ENCODE results near the gene KCNMA1. TPM values are rescaled to one million over a fixed set of nuclear protein-coding genes. Genes with fewer than 3 reads are reported as not detected.

Gene KCNMA1
- total RNA-seq, 1 experiment from 2014 or later, result 31.3 TPM

DNA sequence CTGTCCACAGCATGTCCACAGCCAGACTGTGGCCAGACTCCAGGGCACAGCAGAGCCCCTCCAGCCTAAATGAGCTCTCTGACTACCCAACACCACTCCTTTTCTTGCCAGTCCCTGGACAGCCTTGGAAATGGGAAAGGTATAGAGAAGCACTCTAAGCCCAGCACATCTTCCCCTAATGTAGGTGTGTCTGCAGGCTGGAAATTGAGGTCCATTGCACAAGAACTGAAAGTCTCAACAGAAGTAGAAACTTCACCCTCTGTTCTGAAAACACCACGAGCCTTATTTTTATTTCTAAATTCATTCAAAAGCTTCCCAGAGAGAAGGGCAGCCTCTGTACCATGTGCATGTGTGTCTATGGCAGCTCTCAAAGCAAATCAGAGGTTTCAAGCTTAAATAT, 3.7 kb upstream of the KCNMA1 start:
- Histone ChIP-seq H3K9me3 (ENCODE audit: low read length) (no peaks in the 10 kb centered on the region), H3K9ac (ENCODE audit: low read length) (no peak overlapping the region), H3K4me2 (ENCODE audit: low read depth, low read length, poor library complexity, severe bottlenecking) (peak overlapping the region; percentile 36), H3K27ac (ENCODE audit: low read length) (no peak overlapping the region), H4K20me1 (ENCODE audit: insufficient read depth, low read depth, low read length) (peaks cover 4% of the 10 kb centered on the region; the same call in 1 of the 2 replicates), H2AFZ (ENCODE audit: low read length) (no peak overlapping the region), H3K79me2 (ENCODE audit: low read length) (no peaks in the 10 kb centered on the region), H3K27me3 (ENCODE audit: low read length) (peaks cover 6% of the 10 kb centered on the region; the same call in 1 of the 2 replicates), H3K4me3 (ENCODE audit: low read length) (no peak overlapping the region), H3K4me1 (ENCODE audit: low read length) (peaks cover 24% of the 10 kb centered on the region), H3K36me3 (ENCODE audit: insufficient read depth, low read length) (no peaks in the 10 kb centered on the region), H3K9me2 (replicated peaks; ENCODE audit: insufficient read depth, low read length) (no peaks in the 10 kb centered on the region)
- DNase-seq, result no peak

DNA sequence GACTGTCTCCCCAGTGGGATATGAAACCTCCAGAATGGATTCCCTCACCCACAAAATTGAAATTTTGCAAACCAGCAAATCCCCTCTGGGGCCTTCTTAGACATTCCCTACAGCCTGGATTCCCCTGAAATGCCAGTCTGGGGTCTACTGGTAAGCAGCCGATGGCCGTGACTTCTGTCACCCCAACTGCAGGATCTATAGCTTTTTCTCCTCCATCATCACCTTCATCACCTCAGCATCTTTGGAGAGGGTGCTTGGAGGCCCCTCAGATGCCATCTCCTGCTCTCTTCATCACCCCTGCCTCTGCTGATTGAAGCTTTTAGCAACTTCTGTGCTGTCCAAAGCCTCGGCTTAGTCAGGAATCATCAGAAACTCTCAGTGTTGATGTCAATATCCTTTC, 2.6 kb upstream of the KCNMA1 start:
- Histone ChIP-seq H3K9me2 (replicated peaks; ENCODE audit: insufficient read depth, low read length) (no peaks in the 10 kb centered on the region), H3K9me3 (ENCODE audit: low read length) (no peaks in the 10 kb centered on the region), H3K36me3 (ENCODE audit: insufficient read depth, low read length) (no peaks in the 10 kb centered on the region), H3K4me2 (ENCODE audit: low read depth, low read length, poor library complexity, severe bottlenecking) (no peak overlapping the region), H3K27ac (ENCODE audit: low read length) (no peak overlapping the region), H2AFZ (ENCODE audit: low read length) (no peak overlapping the region), H3K4me3 (ENCODE audit: low read length) (no peak overlapping the region), H3K27me3 (ENCODE audit: low read length) (peaks cover 6% of the 10 kb centered on the region; the same call in 1 of the 2 replicates), H4K20me1 (ENCODE audit: insufficient read depth, low read depth, low read length) (peaks cover 5% of the 10 kb centered on the region; the same call in 1 of the 2 replicates), H3K79me2 (ENCODE audit: low read length) (no peaks in the 10 kb centered on the region), H3K4me1 (ENCODE audit: low read length) (peaks cover 29% of the 10 kb centered on the region), H3K9ac (ENCODE audit: low read length) (no peak overlapping the region)
- DNase-seq, result no peak

DNA sequence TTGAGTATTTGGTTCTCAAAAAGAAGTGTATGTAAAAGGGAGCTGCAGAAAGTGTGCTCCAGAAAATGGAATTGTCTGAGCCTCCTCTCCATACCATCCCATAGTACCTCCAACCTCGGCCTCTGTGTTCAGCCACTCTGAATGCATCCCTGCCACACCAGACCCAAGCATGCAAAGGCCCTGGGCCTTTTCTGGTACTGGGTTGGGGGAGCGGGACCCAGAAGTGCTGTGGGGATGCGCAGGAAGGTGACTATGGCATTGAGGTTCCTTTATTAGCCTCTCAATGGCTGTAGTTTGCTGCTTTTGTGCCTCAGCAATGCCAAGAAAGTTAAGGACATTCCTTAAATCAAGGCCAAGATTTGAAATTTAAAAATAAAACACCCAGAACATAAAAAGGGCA, 2.1 kb upstream of the KCNMA1 start:
- no peak for DNase-seq
- Histone ChIP-seq H3K4me3 (ENCODE audit: low read length) (no peak overlapping the region), H2AFZ (ENCODE audit: low read length) (no peak overlapping the region), H3K27ac (ENCODE audit: low read length) (no peak overlapping the region), H3K9me3 (ENCODE audit: low read length) (no peaks in the 10 kb centered on the region), H3K9ac (ENCODE audit: low read length) (no peak overlapping the region), H3K4me2 (ENCODE audit: low read depth, low read length, poor library complexity, severe bottlenecking) (no peak overlapping the region), H3K27me3 (ENCODE audit: low read length) (peaks cover 6% of the 10 kb centered on the region; the same call in 1 of the 2 replicates), H4K20me1 (ENCODE audit: insufficient read depth, low read depth, low read length) (peaks cover 7% of the 10 kb centered on the region; the same call in 1 of the 2 replicates), H3K36me3 (ENCODE audit: insufficient read depth, low read length) (no peaks in the 10 kb centered on the region), H3K9me2 (replicated peaks; ENCODE audit: insufficient read depth, low read length) (no peaks in the 10 kb centered on the region), H3K79me2 (ENCODE audit: low read length) (no peaks in the 10 kb centered on the region), H3K4me1 (ENCODE audit: low read length) (peaks cover 29% of the 10 kb centered on the region)

DNA sequence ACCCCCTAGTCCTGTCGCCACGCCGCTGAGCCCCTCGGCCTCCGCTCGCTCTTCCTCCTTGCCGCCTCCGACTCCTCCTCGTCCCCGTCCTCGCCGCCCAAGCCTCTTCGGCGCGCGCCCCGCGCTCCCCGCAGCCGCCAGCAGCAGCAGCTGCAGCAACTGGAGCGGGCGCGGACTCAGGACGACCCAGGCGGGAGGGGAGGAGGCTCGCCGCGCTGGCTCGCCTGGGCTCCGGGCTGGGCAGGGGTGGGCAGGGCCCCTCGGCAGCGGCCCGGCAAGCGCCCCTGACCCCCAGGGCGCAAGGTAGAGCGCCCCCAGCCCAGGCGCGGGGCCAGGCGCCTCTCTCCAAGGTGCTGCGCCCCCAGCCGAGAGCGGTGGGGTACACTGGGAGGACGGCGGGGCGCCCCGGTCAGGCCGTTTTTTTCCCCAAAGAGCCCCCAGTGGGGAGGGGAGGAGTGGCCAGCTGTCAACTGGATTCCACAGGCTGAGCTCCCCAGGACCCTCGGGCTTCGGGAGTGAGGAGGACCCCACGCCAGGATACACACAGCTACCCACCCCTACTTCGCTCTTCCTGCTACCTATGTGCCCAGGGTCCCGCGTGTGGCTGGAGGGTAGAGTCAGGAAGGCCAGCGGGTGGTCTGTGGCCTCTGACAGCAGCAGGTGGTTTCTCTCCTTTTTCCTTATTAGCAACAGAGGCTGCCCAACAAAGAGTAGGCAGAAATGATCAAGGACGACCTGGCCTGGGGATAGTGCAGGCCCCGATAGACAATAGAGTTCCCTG, 903 bp upstream of the KCNMA1 start:
- peak overlapping the region; percentile 47; the same call in 1 of the 2 replicates for H2AFZ ChIP-seq (ENCODE audit: low read length)

GRCh38 chr10:77636967-77637531, 559 bp downstream of the KCNMA1 start:
- Histone ChIP-seq H2AFZ (ENCODE audit: low read length) (peak overlapping the region; percentile 91), H3K27ac (ENCODE audit: low read length) (no peak overlapping the region), H3K4me3 (ENCODE audit: low read length) (peak overlapping the region; percentile 76), H3K27me3 (ENCODE audit: low read length) (peaks cover 6% of the 10 kb centered on the region; the same call in 1 of the 2 replicates), H3K9me3 (ENCODE audit: low read length) (no peaks in the 10 kb centered on the region), H3K4me2 (ENCODE audit: low read depth, low read length, poor library complexity, severe bottlenecking) (peak overlapping the region; percentile 81), H4K20me1 (ENCODE audit: insufficient read depth, low read depth, low read length) (peaks cover 14% of the 10 kb centered on the region), H3K79me2 (ENCODE audit: low read length) (no peaks in the 10 kb centered on the region), H3K36me3 (ENCODE audit: insufficient read depth, low read length) (no peaks in the 10 kb centered on the region), H3K4me1 (ENCODE audit: low read length) (peaks cover 29% of the 10 kb centered on the region), H3K9ac (ENCODE audit: low read length) (peak overlapping the region; percentile 72), H3K9me2 (replicated peaks; ENCODE audit: insufficient read depth, low read length) (no peaks in the 10 kb centered on the region)
- DNase-seq, result no peak

More for the DNA sequence above, 903 bp upstream of the KCNMA1 start:
- no peak overlapping the region for H3K27ac ChIP-seq (ENCODE audit: low read length)
- peak overlapping the region; percentile 71 for H3K9ac ChIP-seq (ENCODE audit: low read length)
- no peaks in the 10 kb centered on the region for H3K79me2 ChIP-seq (ENCODE audit: low read length)
- H3K4me2 ChIP-seq (ENCODE audit: low read depth, low read length, poor library complexity, severe bottlenecking), result peak overlapping the region; percentile 95
- DNase-seq, result peak; percentile 81
- H4K20me1 ChIP-seq (ENCODE audit: insufficient read depth, low read depth, low read length), result peaks cover 13% of the 10 kb centered on the region
- no peaks in the 10 kb centered on the region for H3K9me3 ChIP-seq (ENCODE audit: low read length)
- H3K9me2 ChIP-seq (replicated peaks; ENCODE audit: insufficient read depth, low read length), result no peaks in the 10 kb centered on the region
- peaks cover 6% of the 10 kb centered on the region; the same call in 1 of the 2 replicates for H3K27me3 ChIP-seq (ENCODE audit: low read length)
- peaks cover 29% of the 10 kb centered on the region for H3K4me1 ChIP-seq (ENCODE audit: low read length)
- no peaks in the 10 kb centered on the region for H3K36me3 ChIP-seq (ENCODE audit: insufficient read depth, low read length)
- peak overlapping the region; percentile 75 for H3K4me3 ChIP-seq (ENCODE audit: low read length)

DNA sequence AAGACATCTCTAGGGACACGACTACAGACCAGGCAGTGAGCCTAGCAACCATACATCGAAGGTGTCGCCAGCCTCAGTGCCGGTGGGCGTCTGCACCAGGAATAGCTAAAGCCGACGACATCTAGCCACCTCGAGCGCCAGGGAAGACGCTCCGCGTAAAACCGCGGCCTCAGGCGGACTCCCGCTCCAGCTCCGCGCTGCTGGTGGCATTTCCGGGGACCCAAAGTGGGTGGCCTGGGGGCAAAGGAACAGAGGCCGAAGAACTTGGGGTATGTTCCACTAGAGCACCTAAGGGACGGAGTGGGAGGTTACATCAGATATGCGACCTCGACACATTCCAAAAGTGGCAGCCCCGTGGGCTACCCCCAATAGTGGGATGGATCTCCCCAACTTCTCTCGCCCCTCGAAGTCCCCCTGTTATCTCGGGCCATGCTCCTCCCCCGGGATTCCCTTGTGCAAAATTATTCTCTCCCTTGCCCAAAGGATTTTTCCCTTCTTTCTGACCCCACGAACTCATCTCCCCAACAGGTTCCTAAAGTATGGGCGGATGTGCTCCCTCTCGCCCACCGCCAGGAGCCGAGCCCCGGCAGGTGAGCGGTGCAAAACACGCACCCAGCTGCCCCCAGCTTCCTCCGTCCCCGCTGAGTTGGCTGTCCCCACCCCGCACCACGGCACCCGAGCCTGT, 1.2 kb downstream of the KCNMA1 start:
- Histone ChIP-seq H4K20me1 (ENCODE audit: insufficient read depth, low read depth, low read length) (peaks cover 14% of the 10 kb centered on the region), H3K4me1 (ENCODE audit: low read length) (peaks cover 25% of the 10 kb centered on the region), H3K9me3 (ENCODE audit: low read length) (no peaks in the 10 kb centered on the region), H3K36me3 (ENCODE audit: insufficient read depth, low read length) (no peaks in the 10 kb centered on the region), H3K4me2 (ENCODE audit: low read depth, low read length, poor library complexity, severe bottlenecking) (peak overlapping the region; percentile 81), H3K9ac (ENCODE audit: low read length) (peak overlapping the region; percentile 72), H3K4me3 (ENCODE audit: low read length) (peak overlapping the region; percentile 76), H3K27ac (ENCODE audit: low read length) (no peak overlapping the region), H3K79me2 (ENCODE audit: low read length) (no peaks in the 10 kb centered on the region), H3K27me3 (ENCODE audit: low read length) (peaks cover 6% of the 10 kb centered on the region; the same call in 1 of the 2 replicates), H3K9me2 (replicated peaks; ENCODE audit: insufficient read depth, low read length) (no peaks in the 10 kb centered on the region), H2AFZ (ENCODE audit: low read length) (peak overlapping the region; percentile 91; the same call in 1 of the 2 replicates)
- no peak for DNase-seq

DNA sequence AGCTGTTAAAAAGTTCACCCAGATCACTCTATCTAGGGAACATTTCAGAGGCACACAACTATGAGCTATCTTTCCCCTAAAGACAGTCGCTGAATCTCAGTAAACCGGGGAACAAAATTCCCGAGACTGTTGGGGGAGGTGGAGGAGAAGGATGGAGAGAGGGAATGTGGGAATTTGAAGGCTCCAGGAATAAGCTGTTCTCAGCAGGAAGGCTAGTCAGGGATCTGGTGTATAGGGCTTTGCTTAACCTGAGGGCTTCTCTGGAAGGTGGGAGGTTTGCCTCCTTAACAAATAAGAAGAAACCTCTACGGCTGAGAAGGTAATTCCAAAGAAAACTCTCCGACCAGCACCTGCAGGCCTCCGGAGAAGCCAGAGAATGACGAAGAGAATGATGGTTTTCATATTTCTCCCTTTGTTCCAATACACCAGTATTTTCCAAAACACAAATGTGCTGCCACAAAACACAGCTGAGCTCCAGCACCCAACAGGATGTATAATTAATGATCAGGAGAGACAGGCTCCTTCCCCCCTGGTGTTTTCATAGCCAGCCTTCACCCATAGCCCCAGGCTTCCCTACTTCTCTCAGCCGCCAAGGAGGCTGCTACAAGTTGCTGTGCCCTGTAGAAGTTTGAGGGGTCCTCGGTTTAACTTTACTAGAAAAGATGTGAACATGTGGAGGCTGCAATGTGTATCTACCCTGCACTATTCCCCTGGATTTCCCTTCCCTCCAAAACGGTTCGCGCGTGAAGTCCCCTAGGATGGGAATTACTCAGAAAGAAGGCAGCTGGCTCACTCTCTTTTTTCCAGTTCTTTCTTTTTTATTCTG, 2.0 kb downstream of the KCNMA1 start:
- no peak for DNase-seq
- Histone ChIP-seq H3K79me2 (ENCODE audit: low read length) (no peaks in the 10 kb centered on the region), H3K9ac (ENCODE audit: low read length) (no peak overlapping the region), H3K4me2 (ENCODE audit: low read depth, low read length, poor library complexity, severe bottlenecking) (peak overlapping the region; percentile 81), H3K27me3 (ENCODE audit: low read length) (peaks cover 6% of the 10 kb centered on the region; the same call in 1 of the 2 replicates), H3K27ac (ENCODE audit: low read length) (no peak overlapping the region), H3K4me1 (ENCODE audit: low read length) (peaks cover 21% of the 10 kb centered on the region), H4K20me1 (ENCODE audit: insufficient read depth, low read depth, low read length) (peaks cover 14% of the 10 kb centered on the region), H3K36me3 (ENCODE audit: insufficient read depth, low read length) (no peaks in the 10 kb centered on the region), H3K9me2 (replicated peaks; ENCODE audit: insufficient read depth, low read length) (no peaks in the 10 kb centered on the region), H3K4me3 (ENCODE audit: low read length) (no peak overlapping the region; the same call in 1 of the 2 replicates), H2AFZ (ENCODE audit: low read length) (no peak overlapping the region), H3K9me3 (ENCODE audit: low read length) (no peaks in the 10 kb centered on the region)
